GM19240 (cell line): ENCODE data around the gene LDLRAD1.
"Not testable (repeated sequence)": the region's sequence is repeated elsewhere in the genome, so short reads cannot be mapped to it uniquely, and the experiment has no call there.

Experiments used
- DNase-seq: peaks from one replicate; pipeline ENCODE4 v3.0.0; 2011; ENCODE audit warnings: low spot score; ENCODE audit not compliant: insufficient read length

LDLRAD1 gene

DNA sequence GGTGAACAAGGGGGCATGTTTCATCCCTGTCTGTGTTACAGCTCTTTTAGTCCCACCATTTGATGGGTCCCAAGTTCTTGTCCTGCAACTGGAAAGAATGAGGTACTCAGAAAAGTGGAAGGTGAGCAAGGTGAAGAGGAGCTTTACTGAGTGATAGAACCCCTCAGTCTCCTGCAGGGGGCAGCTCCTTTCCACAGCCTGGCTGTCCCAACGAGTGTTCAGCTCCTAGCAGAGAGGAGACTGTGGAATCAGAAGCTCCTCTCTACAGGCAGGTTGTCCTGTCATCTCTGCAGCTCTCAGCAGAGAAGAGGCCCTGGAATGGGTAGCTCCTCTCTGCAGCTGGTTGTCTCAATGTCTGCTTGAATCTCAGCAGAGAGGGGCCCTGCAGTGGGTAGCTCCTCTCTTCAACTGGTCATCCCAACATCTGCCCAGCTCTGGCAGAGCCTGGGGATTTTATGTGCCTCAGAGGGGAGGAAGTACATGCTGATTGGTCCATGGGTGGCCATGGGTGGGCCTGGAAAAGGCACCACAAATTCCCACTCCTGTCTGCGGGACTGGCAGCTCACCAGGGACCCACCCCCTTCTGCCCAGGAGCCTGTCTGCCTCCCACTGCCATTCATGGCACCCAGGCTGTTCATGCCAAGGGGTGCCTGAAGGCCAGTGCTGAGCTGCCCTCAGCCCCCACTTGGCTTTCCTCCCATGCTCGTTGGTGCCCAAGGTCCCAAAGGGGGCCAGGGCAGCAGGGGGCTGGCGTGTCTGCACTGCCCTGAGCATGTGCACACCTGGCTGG, 25.7 kb downstream of the LDLRAD1 start:
- DNase-seq = no peak

DNA sequence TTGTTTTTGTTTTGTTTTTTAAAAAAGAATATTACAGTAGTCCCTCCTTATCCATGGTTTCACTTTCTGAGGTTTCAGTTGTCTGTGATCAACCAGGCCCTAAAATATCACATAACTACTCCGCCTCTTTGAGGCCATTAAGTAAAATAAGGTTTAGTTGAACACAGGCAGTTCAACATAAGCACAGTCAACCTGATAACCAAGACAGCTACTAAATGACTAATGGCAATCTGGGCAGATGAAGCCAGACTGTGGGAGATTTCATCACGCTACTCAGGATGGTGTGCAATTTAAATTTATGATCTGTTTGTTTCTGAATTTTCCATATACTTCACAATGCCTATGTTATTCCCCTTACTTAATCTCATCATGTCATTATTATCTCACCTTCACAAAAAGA, 30.1 kb downstream of the LDLRAD1 start:
- DNase-seq = no peak

DNA sequence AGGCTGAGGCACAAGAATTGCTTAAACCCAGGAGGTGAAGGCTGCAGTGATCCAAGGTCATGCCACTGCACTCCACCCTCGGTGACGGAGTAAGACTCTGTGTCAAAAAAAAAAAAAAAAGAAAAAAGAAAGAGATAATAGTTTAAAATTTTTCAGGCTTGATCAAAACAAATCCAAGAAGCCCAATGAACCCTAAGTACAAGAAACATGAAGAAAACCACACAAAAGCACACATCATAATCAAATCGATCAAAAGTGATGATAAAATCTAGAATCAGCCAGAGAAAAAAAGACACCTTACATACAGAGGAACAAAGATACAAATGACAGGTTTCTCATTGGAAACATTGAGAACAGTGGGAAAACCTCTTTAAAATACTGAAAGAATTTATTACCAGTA, 31.5 kb downstream of the LDLRAD1 start:
- DNase-seq = no peak

DNA sequence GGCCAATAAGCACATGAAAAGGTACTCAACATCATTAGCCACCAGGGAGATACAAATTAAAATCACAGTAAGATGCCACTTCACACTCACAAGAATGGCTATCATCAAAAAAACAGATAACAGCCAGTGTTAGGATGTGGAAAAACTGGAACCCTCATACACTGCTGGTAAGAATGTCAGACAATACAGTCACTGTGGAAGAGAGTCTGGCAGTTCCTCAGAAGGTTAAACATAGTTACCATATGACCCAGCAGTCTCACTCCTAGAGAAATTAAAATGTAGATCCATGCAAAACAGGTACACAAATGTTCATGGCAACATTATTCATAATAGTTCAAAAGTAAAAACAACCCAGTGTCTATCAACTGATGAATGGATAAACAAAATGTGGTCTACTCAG, 33.3 kb downstream of the LDLRAD1 start:
- no peak for DNase-seq

DNA sequence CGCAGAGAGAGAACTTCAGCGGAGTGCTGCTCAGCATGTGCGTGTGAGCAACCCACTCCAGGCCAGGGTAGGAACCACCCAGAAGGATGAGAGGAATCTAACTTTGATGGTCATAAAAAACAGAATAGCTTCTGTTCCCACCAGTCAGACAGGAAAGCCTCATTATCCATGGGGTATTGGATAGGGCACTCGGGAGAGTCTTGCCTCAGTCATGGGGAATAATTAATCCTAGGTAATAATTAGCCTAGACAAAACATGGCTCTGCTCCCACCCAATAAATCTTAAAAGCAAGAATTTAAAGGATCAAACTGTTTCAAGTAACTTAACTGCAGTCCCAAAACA, 35.3 kb downstream of the LDLRAD1 start:
- no peak for DNase-seq

DNA sequence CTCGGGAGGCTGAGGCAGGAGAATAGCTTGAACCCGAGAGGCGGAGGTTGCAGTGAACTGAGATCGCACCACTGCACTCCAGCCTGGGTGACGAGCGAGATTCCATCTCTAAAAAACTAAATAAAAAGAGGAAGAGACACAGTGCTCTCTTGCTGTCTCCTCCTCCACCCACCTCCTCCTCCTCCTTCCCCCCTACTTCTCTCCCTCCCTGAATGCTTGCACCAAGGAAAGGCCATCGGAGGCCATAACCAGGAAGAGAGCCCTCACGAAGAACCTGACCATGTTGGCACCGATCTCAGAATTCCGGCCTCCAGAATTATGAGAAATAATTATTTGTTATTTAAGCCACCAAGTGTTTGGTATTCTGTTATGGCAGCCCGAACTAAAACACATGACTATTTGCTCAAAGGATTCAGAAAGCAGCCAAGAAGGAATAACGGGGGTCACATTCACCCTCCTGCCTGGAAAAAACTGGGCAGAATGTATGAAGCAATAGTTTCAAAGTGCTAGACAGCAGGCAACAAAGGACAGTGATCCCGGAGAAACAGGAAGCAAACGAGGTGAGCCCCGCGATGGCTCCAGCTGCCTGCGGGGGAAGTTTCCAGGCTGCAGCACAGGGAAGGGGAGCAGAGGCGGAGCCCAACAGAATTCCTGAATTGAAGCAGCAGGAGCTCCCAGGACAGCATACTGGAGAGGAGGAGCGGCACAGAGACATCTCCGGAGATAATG, 35.8 kb downstream of the LDLRAD1 start:
- no peak for DNase-seq

DNA sequence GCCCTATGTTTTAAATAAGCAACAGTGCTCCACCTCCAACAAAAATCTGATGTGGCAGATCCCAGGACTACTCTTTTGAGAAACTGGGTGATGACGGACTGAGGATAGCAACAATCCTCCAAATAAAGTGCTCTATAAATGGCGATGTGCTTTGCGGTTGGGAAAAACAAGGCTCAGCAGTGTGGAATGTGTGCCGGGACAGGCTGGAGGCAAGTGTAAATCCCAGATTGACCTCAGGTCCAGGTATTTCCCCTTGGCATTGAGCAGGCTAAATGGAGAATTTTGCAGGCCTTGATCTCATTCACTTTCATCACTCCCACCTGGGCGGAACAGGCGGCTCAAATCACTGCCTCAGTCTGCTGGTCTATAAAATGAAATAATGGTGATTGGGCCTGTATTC, 36.8 kb downstream of the LDLRAD1 start:
- DNase-seq = no peak

DNA sequence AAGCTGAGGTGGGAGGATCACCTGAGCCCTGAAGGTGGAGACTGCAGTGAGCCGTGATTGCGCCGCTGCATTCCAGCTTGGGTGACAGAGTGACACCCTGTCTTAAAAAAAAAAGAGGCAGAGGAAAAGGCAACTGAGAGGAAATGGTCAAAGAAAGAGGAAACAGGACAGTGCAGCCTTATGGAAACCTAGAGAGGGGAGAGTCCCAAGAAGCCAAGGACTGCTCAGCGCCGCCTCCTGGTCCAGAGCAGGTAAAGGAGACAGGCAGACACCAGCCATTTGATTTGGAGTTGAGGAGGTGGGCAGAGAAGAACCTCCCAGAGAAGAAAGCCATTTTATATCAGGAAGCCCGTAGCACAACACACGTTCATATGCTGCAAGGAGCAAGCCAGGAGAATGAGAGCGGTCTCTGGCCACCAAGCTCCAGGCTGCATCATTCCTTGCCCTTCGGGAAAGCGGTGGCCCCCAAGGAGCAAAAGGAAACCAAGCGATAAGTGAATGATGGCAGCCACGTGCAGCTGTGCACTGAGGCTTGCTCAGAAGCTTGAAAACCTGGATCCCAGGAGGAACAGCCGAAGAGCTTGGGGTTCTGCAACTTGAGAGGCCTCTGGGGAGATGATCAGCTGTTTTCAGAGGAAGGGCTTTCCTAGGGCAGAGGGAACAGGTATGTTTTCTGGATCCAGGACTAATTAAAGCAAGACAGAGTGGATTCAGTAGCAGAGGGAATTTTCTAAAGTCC, 38.1 kb downstream of the LDLRAD1 start:
- no peak for DNase-seq

DNA sequence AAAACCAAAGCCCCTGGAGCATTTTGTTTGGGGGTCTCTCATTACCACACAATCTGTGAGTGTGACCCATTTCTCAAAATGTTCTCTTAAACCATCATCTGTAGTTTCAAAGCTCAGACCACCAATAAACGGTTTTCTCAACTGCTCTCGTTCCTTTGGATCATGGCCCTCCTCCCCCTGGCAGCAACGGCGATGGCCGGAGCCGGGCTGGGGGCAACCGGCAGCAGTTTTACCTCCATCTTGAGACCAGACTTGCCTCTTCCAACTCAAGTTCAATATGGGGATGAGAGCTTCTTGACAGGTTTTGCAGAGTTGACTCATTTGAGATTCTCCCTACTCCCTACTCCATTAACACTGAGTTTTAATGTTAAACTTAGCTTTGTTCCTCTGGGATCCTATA, 42.1 kb downstream of the LDLRAD1 start:
- no peak for DNase-seq

DNA sequence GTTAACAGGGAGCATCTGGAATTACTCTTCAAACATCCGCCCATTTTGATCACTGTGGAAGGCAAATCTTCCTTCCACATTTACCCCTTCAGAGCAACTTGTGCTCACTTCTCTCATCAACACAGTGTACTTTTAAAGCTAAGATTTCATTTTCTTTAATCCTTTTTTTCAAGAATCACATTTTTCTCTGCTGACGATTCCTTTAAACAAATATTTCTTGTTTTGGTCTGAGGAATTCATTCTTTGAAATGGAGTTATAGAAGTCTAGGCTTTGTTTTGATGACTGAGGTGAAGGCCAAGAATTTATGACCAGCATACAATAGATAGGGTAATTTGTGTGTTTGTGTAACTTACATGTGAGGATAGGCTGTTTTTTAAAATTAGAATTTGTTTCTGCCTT, 46.3 kb downstream of the LDLRAD1 start:
- DNase-seq = no peak

DNA sequence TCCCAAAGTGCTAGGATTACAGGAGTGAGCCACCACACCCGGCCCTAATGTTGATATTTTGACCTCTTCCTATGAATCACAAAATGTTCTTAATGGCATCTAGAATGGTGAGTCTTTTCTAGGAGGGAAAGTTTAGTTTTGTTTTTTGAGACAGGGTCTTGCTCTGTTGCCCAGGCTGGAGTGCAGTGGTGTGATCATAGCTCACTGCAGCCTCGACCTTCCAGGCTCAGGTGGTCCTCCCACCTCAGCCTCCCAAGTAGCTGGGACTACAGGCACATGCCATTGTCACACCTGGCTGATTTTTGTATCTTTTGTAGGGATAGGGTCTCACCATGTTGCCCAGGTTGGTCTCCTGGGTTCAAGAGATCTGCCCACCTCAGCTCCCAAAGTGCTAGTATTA, 48.7 kb downstream of the LDLRAD1 start:
- not testable (repeated sequence) for DNase-seq

DNA sequence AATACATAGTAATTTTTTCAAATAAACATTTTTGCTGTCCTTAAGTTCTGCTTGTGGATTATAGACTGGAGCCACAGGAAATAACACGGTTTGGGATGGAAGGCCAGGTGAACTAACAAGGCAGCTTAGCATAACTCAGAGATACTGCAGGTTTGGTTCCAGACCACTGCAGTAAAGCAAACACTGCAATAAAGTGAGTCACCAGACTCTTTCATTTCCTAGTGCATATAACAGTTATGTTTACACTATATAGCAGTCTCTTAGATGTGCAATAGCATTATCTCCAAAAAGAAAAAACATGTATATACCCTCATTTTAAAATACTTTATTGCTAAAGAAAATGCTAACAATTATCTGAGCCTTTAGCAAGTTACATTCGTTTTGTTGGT, 49.9 kb downstream of the LDLRAD1 start:
- no peak for DNase-seq

DNA sequence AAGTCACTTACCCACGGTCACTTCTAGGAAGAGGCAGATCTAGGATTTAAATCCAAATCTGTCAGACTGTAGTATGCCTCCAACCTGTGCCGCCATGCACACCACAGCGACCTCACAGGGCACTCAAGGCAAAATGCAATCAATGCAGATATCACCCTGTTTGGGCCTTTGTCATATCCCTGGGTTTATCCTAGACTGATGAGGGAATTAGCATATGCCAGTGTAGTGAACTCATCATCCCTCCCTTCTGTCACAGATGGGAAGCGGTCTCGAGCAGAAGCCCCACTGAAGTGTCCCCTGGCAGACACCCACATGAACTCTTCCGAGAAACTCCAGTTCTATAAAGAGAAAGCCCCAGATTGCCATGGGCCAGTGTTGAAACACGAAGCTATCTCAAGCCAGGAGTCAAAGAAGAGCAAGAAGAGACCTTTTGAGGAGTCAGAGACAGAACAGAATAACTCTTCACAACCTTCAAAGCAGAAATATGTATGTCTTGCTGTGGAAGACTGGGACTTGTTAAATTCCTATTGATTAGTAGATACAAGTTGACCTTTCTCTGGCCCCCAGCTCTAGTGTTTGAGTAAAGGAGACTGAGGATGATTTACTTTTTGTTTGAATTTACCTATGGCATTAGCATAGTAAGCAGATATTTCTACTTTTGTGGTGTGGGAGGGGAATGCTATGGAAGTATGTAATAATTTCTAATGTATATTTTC, 50.4 kb downstream of the LDLRAD1 start:
- no peak for DNase-seq

DNA sequence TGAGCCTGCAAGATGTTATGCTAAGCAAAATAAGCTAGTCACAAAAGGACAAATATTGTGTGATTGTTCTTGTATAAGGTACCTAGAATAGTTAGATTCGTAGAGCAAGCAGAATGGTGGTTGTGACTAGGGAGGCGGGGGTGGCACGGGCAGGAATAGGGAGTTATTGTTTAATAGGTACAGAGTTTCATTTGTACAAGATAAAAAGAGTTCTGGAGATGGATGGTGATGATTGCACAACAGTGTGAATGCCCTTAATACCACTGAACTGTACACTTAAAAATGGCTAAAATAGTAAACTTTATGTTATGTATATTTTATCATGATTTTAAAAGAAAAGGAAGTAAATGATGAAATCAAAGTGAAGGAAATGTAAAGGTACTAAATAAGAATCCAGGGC, 51.2 kb downstream of the LDLRAD1 start:
- DNase-seq = no peak

DNA sequence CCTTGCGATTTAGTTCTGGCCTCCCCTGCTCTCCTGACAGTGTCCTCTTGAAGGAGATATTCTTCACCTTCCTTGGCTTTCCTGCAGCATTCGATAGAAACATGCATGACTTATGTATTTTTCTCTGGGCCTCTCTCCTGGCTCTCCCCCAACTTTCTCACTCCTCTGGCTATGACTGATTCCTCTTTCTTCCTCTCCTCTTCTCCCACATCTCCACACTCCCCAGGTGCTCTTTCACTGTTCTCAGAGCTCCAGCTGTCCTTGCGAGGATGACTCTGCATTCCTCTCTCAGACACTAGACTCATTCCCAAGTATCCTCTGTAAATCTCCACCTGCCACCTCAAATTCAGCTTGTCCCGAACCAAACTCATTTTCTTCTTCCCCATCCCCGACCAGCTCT, 53.9 kb downstream of the LDLRAD1 start:
- DNase-seq = no peak

DNA sequence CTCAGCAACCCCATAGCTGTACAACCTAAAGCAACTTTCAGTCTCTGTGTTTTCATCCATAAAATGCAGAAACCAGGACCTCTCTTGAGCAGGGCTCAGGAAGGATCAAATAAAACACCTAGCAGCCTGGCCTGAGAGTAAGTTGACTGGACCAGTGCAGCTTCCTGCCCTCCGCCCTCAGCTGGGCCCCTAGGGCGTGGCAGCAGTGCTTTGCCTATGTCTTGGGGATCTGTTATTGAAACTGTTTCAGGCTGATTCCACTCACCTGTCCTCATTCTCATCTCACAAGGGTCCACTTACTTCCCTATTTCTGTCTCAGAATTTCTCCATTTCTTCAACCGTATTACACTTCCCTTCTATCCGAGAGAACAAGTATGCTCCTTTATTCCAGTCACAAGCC, 54.5 kb downstream of the LDLRAD1 start:
- no peak for DNase-seq

DNA sequence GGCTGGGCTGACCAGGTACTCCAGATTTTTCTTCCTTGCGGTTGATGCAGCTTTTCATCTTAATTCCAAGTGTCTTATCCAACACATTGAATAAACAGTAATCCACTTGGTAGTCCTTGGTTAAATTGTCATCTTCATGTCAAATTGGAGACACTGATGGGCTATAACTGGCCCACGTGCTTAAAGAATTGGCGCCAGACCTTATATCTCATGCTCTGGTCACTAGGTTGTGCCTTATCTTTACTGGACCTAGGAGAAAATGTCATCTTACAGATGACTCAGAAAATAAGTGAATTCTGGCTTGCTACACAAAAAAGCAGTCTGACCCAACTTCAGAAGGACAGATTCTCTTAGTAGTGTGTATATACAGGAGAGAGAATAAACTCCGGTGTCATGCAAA, 55.6 kb downstream of the LDLRAD1 start:
- DNase-seq = no peak

DNA sequence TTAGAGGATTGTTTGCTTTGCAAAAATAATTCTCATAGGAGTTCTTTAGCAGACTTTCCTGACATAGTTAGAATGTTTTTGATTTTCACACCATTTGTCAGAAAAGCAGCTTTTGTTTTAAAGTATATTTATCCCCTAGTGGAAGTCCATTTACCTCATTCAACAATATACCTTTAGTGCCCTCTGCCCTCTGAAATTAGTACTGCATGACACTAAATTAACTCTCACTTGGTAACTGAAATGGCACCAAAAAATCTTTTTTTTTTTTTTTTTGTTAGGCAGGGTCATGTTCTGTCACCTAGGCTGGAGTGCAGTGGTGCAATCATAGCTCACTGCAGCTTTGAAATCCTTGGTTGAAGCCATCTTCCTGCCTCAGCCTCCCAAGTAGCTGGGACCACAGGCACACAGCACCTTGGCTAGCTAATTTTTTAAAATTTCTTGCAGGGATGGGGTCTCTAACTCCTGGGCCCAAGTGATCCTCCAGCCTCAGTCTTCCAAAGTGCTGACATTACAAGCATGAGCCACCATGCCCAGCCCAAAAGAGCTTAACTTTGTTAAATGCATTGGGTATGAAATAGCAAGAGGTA, 58.2 kb downstream of the LDLRAD1 start:
- DNase-seq = no peak
